Measurements from ENCODE around the gene CADM2. TPM values are rescaled to one million over a fixed set of nuclear protein-coding genes. Genes with fewer than 3 reads are reported as not detected.

The CADM2 gene
- total RNA-seq, 1 donor, result not detected

- H4K20me1 ChIP-seq (ENCODE audit: insufficient read depth, low read length), result no peaks in the 10 kb centered on the region
- H3K27me3 ChIP-seq (ENCODE audit: insufficient read depth, low read length), result no peaks in the 10 kb centered on the region
- no peak overlapping the region for H3K27ac ChIP-seq (ENCODE audit: low read depth, low read length)
- no peaks in the 10 kb centered on the region for H3K36me3 ChIP-seq (ENCODE audit: insufficient read depth, low read length)
- no peak overlapping the region for H2AFZ ChIP-seq (ENCODE audit: low read length)
- no peak for TF ChIP-seq CTCF (IDR thresholded peaks at IDR 0.05; ENCODE audit: extremely low read depth, low read depth, low read length)
- no peaks in the 10 kb centered on the region for H3K9me3 ChIP-seq (ENCODE audit: low read depth, low read length)
- no peak overlapping the region for H3K4me2 ChIP-seq (ENCODE audit: insufficient read depth, low read length)
- no peak for DNase-seq (ENCODE audit: insufficient read length, low spot score, missing footprints)
- no peak overlapping the region for H3K4me3 ChIP-seq (ENCODE audit: insufficient read depth, low read length)
- H3K4me1 ChIP-seq (ENCODE audit: insufficient read depth, low read length), result no peaks in the 10 kb centered on the region
- no peaks in the 10 kb centered on the region for H3K79me2 ChIP-seq (ENCODE audit: insufficient read depth, low read length)
These were observed 971.9 kb downstream of the CADM2 start for GRCh38 chr3:85930718-85931117.

GRCh38 chr3:85933326-85933725 lies 974.5 kb downstream of the CADM2 start:
- H3K27ac ChIP-seq (ENCODE audit: low read depth, low read length), result no peak overlapping the region
- H4K20me1 ChIP-seq (ENCODE audit: insufficient read depth, low read length), result no peaks in the 10 kb centered on the region
- no peaks in the 10 kb centered on the region for H3K36me3 ChIP-seq (ENCODE audit: insufficient read depth, low read length)
- no peak overlapping the region for H3K4me2 ChIP-seq (ENCODE audit: insufficient read depth, low read length)
- H3K27me3 ChIP-seq (ENCODE audit: insufficient read depth, low read length), result no peaks in the 10 kb centered on the region
- H3K9me3 ChIP-seq (ENCODE audit: low read depth, low read length), result no peaks in the 10 kb centered on the region
- H2AFZ ChIP-seq (ENCODE audit: low read length), result no peak overlapping the region
- no peak for DNase-seq (ENCODE audit: insufficient read length, low spot score, missing footprints)
- H3K4me1 ChIP-seq (ENCODE audit: insufficient read depth, low read length), result no peaks in the 10 kb centered on the region
- H3K79me2 ChIP-seq (ENCODE audit: insufficient read depth, low read length), result no peaks in the 10 kb centered on the region
- no peak overlapping the region for H3K4me3 ChIP-seq (ENCODE audit: insufficient read depth, low read length)
- TF ChIP-seq CTCF (IDR thresholded peaks at IDR 0.05; ENCODE audit: extremely low read depth, low read depth, low read length), result no peak

GRCh38 chr3:85935171-85935570 lies 976.4 kb downstream of the CADM2 start:
- Histone ChIP-seq H3K4me1 (ENCODE audit: insufficient read depth, low read length) (no peaks in the 10 kb centered on the region), H3K27me3 (ENCODE audit: insufficient read depth, low read length) (no peaks in the 10 kb centered on the region), H3K79me2 (ENCODE audit: insufficient read depth, low read length) (no peaks in the 10 kb centered on the region), H3K4me2 (ENCODE audit: insufficient read depth, low read length) (no peak overlapping the region), H4K20me1 (ENCODE audit: insufficient read depth, low read length) (no peaks in the 10 kb centered on the region), H3K36me3 (ENCODE audit: insufficient read depth, low read length) (no peaks in the 10 kb centered on the region), H2AFZ (ENCODE audit: low read length) (no peak overlapping the region), H3K27ac (ENCODE audit: low read depth, low read length) (no peak overlapping the region), H3K9me3 (ENCODE audit: low read depth, low read length) (no peaks in the 10 kb centered on the region), H3K4me3 (ENCODE audit: insufficient read depth, low read length) (no peak overlapping the region)
- DNase-seq (ENCODE audit: insufficient read length, low spot score, missing footprints), result no peak
- no peak for TF ChIP-seq CTCF (IDR thresholded peaks at IDR 0.05; ENCODE audit: extremely low read depth, low read depth, low read length)

GRCh38 chr3:85939074-85939482 lies 980.3 kb downstream of the CADM2 start:
- Histone ChIP-seq H3K4me2 (ENCODE audit: insufficient read depth, low read length) (no peak overlapping the region), H3K27ac (ENCODE audit: low read depth, low read length) (no peak overlapping the region), H3K79me2 (ENCODE audit: insufficient read depth, low read length) (no peaks in the 10 kb centered on the region), H3K9me3 (ENCODE audit: low read depth, low read length) (no peaks in the 10 kb centered on the region), H3K27me3 (ENCODE audit: insufficient read depth, low read length) (no peaks in the 10 kb centered on the region), H3K36me3 (ENCODE audit: insufficient read depth, low read length) (no peaks in the 10 kb centered on the region), H4K20me1 (ENCODE audit: insufficient read depth, low read length) (no peaks in the 10 kb centered on the region), H2AFZ (ENCODE audit: low read length) (no peak overlapping the region), H3K4me3 (ENCODE audit: insufficient read depth, low read length) (no peak overlapping the region), H3K4me1 (ENCODE audit: insufficient read depth, low read length) (no peaks in the 10 kb centered on the region)
- no peak for TF ChIP-seq CTCF (IDR thresholded peaks at IDR 0.05; ENCODE audit: extremely low read depth, low read depth, low read length)
- DNase-seq (ENCODE audit: insufficient read length, low spot score, missing footprints), result no peak

Measured in osteoblast (primary cell).